Activated CD8-positive, alpha-beta T cell treated with anti-CD3 and anti-CD28 coated beads, Interleukin-2, amount 10 ng/mL, durations not matched to agents 7 days and 5 days (primary cell): ENCODE results near the gene IGFBP3. TPM values are rescaled to one million over a fixed set of nuclear protein-coding genes. Genes with fewer than 3 reads are reported as not detected.

Experiments
- ATAC-seq: fragments of 150-1000 bp; cut with Tn5 transposase; one replicate; pipeline ENCODE4 v1.10.0; 2021; ENCODE audit warnings: moderate library complexity
- CTCF ChIA-PET: fragments of 350-600 bp; sonication (Branson Sonifier 250); formaldehyde crosslinking; loops from one replicate; lab custom pipeline; 2021; ENCODE audit warnings: antibody characterized with exemption; lab: Charles Lee
- POLR2A ChIA-PET: fragments of 350-600 bp; sonication (Branson Sonifier 250); formaldehyde crosslinking; loops from one replicate; lab custom pipeline; 2021; ENCODE audit warnings: antibody characterized with exemption; lab: Charles Lee
- DNase-seq: peaks from one replicate; pipeline ENCODE4 v3.0.0-alpha.2; 2020
- H3K27ac Mint-ChIP-seq: one replicate; pipeline ENCODE4 v1.8.0; 2021; ENCODE audit warnings: mild to moderate bottlenecking, mixed read lengths
- H3K27me3 Mint-ChIP-seq: one replicate; pipeline ENCODE4 v1.8.0; 2021; ENCODE audit warnings: low read depth, mixed read lengths
- H3K36me3 Mint-ChIP-seq: one replicate; pipeline ENCODE4 v1.8.0; 2021; ENCODE audit warnings: low read depth, mixed read lengths
- H3K4me1 Mint-ChIP-seq: one replicate; pipeline ENCODE4 v1.8.0; 2021; ENCODE audit warnings: low read depth, mixed read lengths
- H3K4me3 Mint-ChIP-seq: one replicate; pipeline ENCODE4 v1.8.0; 2021; ENCODE audit warnings: mild to moderate bottlenecking, mixed read lengths
- H3K9me3 Mint-ChIP-seq: one replicate; pipeline ENCODE4 v1.8.0; 2022; ENCODE audit warnings: mixed read lengths; ENCODE audit not compliant: insufficient read depth
- total RNA-seq, 2 experiments: library from RNA; stranded (reverse); gene quantifications; one replicate each; pipeline ENCODE4 v1.2.3, GENCODE V29; 2021

IGFBP3 gene
- total RNA-seq, 2 experiments from 2014 or later: 0.90 to 1.0 TPM

DNA sequence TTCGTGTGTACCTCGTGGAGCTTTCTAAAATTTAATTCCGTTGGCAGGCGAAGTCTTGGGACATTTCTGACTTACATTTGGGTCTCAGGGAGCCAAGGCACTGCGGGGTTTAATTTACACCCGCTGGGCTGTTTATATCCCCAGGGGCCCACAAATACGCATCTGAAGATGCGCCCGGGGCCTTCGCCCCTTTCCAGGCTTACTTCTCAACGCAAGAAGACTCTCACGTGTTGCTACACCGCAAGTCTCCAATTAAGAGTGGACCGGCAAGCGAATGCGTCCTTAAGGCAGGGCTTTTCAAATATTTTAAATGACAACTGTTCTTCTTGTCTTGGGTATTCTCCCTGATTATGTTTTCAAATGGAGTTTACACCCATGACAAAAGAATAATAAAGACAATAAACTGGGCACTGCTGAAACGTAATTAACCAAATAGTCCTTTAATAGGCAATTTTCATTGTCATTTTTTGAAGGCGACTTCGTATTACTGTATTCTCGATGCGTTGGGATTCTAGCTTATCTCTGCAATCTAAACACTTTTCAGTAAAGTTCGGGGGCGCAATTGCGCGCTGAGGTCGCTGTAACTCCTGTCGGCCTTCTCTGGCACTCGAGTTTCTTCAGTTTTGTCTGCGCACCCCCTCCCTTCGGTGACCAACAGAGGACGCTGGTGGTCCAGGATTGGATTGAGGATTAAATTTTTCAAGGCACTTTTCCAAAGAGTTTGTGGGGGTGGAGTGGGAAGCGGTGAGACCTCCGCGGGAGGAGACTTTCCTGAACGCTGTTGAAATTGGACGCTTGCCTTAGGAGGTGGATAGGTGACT, 837 bp upstream of the IGFBP3 start:
- ATAC-seq (no peak), DNase-seq (no peak)
- ChIA-PET POLR2A (no interaction called here), CTCF (interaction anchor here (0.7 to 3.1 kb wide), 16 partner anchors 9 to 1171 kb away, joined by 3 to 22 read pairs (median 6); no protein-coding TSS in a partner anchor)
- Mint-ChIP-seq H3K9me3 (no peaks in the 10 kb centered on the region), H3K36me3 (peaks cover 2% of the 10 kb centered on the region), H3K4me1 (peaks cover 35% of the 10 kb centered on the region), H3K27me3 (peaks cover 60% of the 10 kb centered on the region), H3K27ac (peak overlapping the region; percentile 51), H3K4me3 (peak overlapping the region; percentile 38)

DNA sequence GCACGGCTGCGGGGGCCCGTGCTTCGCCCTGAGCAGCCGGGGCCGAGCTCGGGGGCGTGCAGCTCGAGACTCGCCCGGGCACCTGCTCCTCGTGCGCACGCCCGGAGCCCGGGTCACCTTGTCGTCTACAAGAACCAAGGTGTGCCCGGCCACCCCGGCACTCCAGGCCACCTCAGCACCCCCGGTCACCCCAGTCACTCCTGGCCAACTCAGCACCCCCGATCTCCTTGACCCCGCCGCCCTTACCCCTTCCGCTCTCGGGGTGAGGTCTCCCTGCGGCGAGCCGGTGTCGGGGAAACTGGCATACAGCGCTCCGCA, 268 bp upstream of the IGFBP3 start:
- ChIA-PET POLR2A (no interaction called here), CTCF (interaction anchor here (2.7 kb wide), 1 partner anchor 18 kb away, joined by 11 read pairs; no protein-coding TSS in a partner anchor)
- Mint-ChIP-seq H3K4me3 (peak overlapping the region; percentile 38), H3K4me1 (peaks cover 35% of the 10 kb centered on the region), H3K27me3 (peaks cover 60% of the 10 kb centered on the region), H3K9me3 (no peaks in the 10 kb centered on the region), H3K36me3 (peaks cover 2% of the 10 kb centered on the region), H3K27ac (no peak overlapping the region)
- ATAC-seq (no peak), DNase-seq (no peak)

DNA sequence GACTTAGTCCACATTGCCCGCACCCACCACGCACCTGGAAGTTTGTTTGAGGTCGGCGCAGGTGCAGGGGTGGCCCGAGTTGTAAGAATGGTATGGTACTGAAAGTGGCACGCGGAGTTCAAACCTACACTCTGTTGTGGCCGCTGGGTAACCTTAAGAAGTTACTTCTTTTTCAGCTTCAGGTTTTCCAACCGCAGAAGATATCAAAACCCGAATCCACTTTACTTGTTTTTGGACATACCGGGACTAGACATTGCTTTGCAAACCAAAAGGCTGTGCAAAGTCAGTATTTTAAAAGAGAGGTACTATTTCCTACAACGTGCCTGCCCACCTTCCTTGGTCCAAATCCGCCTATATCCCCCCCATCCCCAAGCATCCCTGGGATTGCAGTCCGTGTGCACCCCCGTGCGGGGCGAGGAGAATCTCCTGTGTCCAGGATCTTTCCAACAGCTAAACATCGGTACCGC, 1.0 kb downstream of the IGFBP3 start:
- ChIA-PET POLR2A (no interaction called here), CTCF (interaction anchor here (2.0 kb wide), 1 partner anchor 29 kb away, joined by 4 read pairs; no protein-coding TSS in a partner anchor)
- Mint-ChIP-seq H3K4me1 (peaks cover 41% of the 10 kb centered on the region), H3K27ac (no peak overlapping the region), H3K4me3 (peak overlapping the region; percentile 40), H3K27me3 (peaks cover 63% of the 10 kb centered on the region), H3K9me3 (no peaks in the 10 kb centered on the region), H3K36me3 (peaks cover 2% of the 10 kb centered on the region)
- no peak for ATAC-seq
- DNase-seq: no peak

DNA sequence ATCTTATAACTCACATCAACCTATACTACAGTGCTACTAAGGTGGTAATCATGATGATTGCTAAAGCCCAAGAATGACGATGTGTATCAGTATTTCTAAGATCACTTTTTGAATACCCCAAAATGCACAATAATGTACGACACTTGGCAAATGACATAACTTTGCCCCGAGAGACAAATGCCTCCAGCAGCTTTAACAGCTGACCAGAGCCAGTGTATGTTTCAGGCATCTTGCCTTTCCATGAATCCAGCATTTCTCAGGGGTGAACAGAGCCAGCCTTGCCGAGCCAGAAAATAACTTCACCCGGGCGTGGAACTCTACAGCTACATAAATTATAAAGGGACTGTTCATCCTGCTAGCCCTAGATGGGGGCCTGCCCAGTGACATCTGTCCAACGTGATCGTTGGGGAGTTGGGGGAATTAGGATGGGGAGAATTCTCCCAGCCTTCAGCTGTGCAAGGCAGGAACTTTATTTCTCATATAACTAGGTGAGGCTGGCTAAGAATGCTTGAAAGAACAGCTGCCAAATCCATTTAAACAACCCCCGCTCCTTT, 1.8 kb downstream of the IGFBP3 start:
- peaks cover 58% of the 10 kb centered on the region for H3K27me3 Mint-ChIP-seq
- H3K4me1 Mint-ChIP-seq: peaks cover 41% of the 10 kb centered on the region
- ATAC-seq (no peak), DNase-seq (no peak)
- peaks cover 2% of the 10 kb centered on the region for H3K36me3 Mint-ChIP-seq
- H3K4me3 Mint-ChIP-seq: no peak overlapping the region
- H3K9me3 Mint-ChIP-seq: no peaks in the 10 kb centered on the region
- H3K27ac Mint-ChIP-seq: no peak overlapping the region
- CTCF ChIA-PET: interaction anchor here (0.6 to 2.0 kb wide), 3 partner anchors 15 to 1169 kb away, joined by 3 to 4 read pairs (median 3); no protein-coding TSS in a partner anchor
- POLR2A ChIA-PET: no interaction called here

DNA sequence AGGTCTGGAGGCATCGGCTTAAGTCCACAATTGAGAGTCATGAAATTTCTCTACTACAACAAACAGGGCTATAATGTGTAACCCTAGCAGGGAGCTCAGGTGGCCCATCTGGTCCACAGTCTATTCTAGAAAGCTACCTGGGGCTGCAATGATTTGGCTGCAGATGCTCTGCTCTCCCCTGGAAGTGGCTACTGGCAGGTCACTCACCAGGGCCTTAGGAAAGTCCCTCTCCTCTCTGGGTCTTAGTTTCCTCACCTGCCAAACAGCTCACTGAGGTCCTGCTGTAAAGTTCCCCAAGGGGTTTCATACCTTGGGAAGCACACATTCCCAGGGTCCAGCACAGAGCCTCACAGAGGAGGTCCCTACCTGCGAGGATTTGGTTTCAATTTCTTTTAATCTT, 2.5 kb downstream of the IGFBP3 start:
- POLR2A ChIA-PET: no interaction called here
- Mint-ChIP-seq H3K36me3 (peaks cover 2% of the 10 kb centered on the region), H3K4me1 (peaks cover 41% of the 10 kb centered on the region), H3K27me3 (peaks cover 54% of the 10 kb centered on the region), H3K9me3 (no peaks in the 10 kb centered on the region), H3K27ac (no peak overlapping the region), H3K4me3 (no peak overlapping the region)
- CTCF ChIA-PET: interaction anchor here (0.6 to 2.0 kb wide), 4 partner anchors 16 to 1335 kb away, joined by 3 to 5 read pairs (median 4); no protein-coding TSS in a partner anchor
- DNase-seq (no peak), ATAC-seq (no peak)

DNA sequence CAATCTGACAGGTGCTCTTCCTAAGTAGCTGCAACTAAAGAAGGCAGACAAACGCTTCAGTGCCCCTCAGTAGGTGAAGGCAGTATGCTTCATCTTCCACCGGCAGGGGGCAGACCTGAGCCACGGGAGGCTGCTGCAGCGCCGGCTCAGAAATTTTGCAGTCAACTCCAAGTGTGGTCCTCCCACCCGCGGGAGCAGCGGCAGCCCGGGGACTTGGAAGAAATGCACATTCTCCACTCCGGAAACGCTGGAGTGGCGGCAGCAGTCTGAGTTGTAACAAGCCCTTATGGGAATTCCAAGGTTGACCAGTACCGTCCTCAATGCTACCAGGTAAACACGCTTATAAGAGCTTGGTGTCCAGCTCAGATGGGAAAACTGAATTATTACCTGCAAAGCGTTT, 3.4 kb downstream of the IGFBP3 start:
- Mint-ChIP-seq H3K36me3 (peaks cover 2% of the 10 kb centered on the region), H3K4me3 (no peak overlapping the region), H3K27me3 (peaks cover 47% of the 10 kb centered on the region), H3K27ac (no peak overlapping the region), H3K4me1 (peaks cover 32% of the 10 kb centered on the region), H3K9me3 (no peaks in the 10 kb centered on the region)
- ATAC-seq (peak; percentile 69), DNase-seq (peak; percentile 81)
- CTCF ChIA-PET: interaction anchor here (0.7 to 1.4 kb wide), 5 partner anchors 19 to 1336 kb away, joined by 3 to 6 read pairs (median 4); no protein-coding TSS in a partner anchor
- POLR2A ChIA-PET: no interaction called here

DNA sequence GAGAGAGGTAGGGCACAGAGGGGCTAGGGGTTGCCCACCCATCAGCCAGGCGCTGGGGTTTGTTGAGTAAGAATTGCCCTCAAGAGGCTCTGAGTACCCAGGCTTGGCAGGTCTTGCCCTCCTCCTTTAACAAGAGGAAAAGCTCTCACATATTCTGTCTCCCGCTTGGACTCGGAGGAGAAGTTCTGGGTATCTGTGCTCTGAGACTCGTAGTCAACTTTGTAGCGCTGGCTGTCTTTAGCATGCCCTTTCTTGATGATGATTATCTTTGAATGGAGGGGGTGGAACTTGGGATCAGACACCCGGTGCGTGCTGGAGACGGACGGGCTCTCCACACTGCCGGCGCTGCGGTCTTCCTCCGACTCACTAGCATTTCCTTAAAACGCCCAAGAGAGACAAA, 4.0 kb downstream of the IGFBP3 start:
- ChIA-PET POLR2A (interaction anchor here (0.7 kb wide), 1 partner anchor 91 kb away, joined by 3 read pairs; no protein-coding TSS in a partner anchor), CTCF (interaction anchor here (1.2 to 1.3 kb wide), 2 partner anchors 19 to 652 kb away, joined by 4 read pairs; no protein-coding TSS in a partner anchor)
- Mint-ChIP-seq H3K4me3 (no peak overlapping the region), H3K27ac (no peak overlapping the region), H3K4me1 (peaks cover 26% of the 10 kb centered on the region), H3K36me3 (peaks cover under 1% of the 10 kb centered on the region), H3K27me3 (peaks cover 41% of the 10 kb centered on the region), H3K9me3 (no peaks in the 10 kb centered on the region)
- no peak for ATAC-seq
- DNase-seq: no peak

DNA sequence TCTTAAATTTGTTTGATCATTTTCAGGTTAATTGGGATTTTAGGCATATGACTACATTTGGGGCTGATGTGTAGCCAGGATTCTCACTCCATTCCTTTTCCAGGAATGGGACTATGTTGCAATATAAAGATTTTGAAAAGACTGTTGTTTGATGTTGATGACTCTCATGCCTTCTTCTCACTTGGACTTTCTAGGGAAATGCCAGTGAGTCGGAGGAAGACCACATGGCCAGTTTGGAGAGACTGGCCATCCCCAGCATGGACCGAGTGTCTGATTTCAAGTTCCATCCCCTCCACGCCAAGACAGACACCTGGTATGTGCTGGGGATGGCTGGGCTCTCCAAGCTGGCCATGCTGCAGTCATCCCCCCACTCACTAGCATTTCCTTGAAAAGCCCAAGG, 5.5 kb downstream of the IGFBP3 start:
- no peaks in the 10 kb centered on the region for H3K9me3 Mint-ChIP-seq
- H3K4me3 Mint-ChIP-seq: no peak overlapping the region
- peaks cover 19% of the 10 kb centered on the region for H3K4me1 Mint-ChIP-seq
- POLR2A ChIA-PET: interaction anchor here (0.9 kb wide), 1 partner anchor 46 kb away, joined by 3 read pairs; no protein-coding TSS in a partner anchor
- CTCF ChIA-PET: no interaction called here
- DNase-seq (no peak), ATAC-seq (no peak)
- H3K27me3 Mint-ChIP-seq: peaks cover 33% of the 10 kb centered on the region
- H3K36me3 Mint-ChIP-seq: no peaks in the 10 kb centered on the region
- H3K27ac Mint-ChIP-seq: no peak overlapping the region

DNA sequence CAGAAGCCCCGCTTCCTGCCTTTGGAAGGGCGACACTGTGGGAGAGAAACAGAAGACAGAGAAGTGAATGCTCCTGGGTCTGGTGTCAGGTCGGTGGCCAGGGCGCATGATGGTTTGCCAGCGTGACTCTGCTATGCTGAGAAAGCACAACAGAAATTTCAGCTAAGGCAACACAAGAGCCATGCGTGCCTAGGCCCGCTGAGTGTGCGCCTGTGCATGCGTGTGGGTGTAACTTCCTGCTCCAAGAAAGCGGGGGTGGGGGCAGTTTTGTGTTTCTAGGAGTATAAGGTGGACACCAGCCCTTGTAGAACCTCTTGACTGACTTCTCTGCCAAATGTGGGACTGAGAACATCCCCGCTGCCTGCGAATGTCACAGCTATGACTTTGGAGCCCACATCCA, 6.2 kb downstream of the IGFBP3 start:
- Mint-ChIP-seq H3K4me1 (peaks cover 14% of the 10 kb centered on the region), H3K4me3 (no peak overlapping the region), H3K9me3 (no peaks in the 10 kb centered on the region), H3K27ac (no peak overlapping the region), H3K27me3 (peaks cover 28% of the 10 kb centered on the region), H3K36me3 (no peaks in the 10 kb centered on the region)
- no peak for ATAC-seq
- POLR2A ChIA-PET: no interaction called here
- CTCF ChIA-PET: no interaction called here
- no peak for DNase-seq

DNA sequence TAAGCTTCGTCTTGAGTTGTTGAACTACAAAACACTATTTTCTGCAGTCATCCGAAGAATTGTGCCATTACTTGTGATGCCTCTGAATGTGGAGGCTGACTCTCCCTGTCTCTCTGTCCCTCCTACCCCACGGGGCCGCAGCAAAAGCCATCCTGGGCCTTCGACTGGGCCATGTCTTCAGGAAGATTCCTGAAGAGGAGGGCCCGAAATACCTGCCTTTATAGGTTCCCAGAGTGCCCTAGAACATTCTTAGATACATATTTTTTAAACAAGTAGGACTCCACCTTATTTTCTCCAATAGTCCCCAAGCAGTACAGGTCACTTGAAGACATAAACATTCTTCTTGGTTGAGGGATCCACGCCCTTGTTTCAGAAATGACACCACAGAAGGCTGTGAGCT, 8.1 kb downstream of the IGFBP3 start:
- H3K4me1 Mint-ChIP-seq: peaks cover 6% of the 10 kb centered on the region
- no peak overlapping the region for H3K27ac Mint-ChIP-seq
- H3K36me3 Mint-ChIP-seq: no peaks in the 10 kb centered on the region
- H3K9me3 Mint-ChIP-seq: no peaks in the 10 kb centered on the region
- POLR2A ChIA-PET: no interaction called here
- no peak overlapping the region for H3K4me3 Mint-ChIP-seq
- no peak for ATAC-seq
- DNase-seq: no peak
- H3K27me3 Mint-ChIP-seq: peaks cover 18% of the 10 kb centered on the region
- CTCF ChIA-PET: interaction anchor here (2.0 kb wide), 1 partner anchor 10 kb away, joined by 8 read pairs; no protein-coding TSS in a partner anchor

DNA sequence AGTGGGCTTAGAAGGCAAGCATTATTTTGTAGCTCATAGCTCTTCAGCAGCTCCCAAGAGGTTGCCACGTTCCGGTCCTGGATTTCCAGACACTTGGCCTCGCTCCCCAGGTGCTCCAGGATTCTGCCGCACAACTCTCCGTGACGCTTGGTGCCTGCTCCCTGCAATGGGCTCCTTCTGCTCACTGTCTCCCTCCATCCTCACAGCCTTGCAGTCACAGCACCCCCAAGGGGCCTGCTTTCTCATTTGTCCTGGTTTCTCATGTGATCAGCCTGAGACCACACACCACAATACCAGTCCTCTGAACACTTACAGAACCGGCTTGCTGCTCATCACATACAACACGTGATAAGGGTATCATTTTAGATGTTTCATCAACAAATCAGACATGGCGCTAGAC, 9.8 kb downstream of the IGFBP3 start:
- H3K36me3 Mint-ChIP-seq: no peaks in the 10 kb centered on the region
- ChIA-PET POLR2A (no interaction called here), CTCF (no interaction called here)
- H3K27me3 Mint-ChIP-seq: peaks cover 17% of the 10 kb centered on the region
- no peaks in the 10 kb centered on the region for H3K9me3 Mint-ChIP-seq
- H3K4me3 Mint-ChIP-seq: no peak overlapping the region
- DNase-seq (no peak), ATAC-seq (no peak)
- H3K27ac Mint-ChIP-seq: no peak overlapping the region
- peaks cover 6% of the 10 kb centered on the region for H3K4me1 Mint-ChIP-seq

DNA sequence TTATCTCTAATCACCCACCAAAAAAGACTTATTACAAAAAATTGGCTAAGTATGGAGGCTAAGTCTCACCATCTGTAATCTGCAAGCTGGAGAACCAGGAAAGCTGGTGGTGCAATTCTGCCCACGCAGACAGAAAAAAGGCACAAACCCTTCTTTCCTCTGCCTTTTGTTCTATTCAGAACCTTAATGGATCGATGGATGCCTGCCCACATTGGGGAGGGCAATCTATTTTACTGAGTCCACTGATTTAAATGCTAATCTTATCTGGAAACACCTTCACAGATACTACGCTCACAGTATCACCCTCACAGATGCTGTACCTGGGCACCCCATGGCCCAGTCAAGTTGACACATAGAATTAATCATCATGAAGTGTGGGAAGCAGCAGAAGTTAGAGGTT, 10.2 kb downstream of the IGFBP3 start:
- ATAC-seq (no peak), DNase-seq (no peak)
- peaks cover 17% of the 10 kb centered on the region for H3K27me3 Mint-ChIP-seq
- peaks cover 2% of the 10 kb centered on the region for H3K4me1 Mint-ChIP-seq
- no peak overlapping the region for H3K27ac Mint-ChIP-seq
- no peak overlapping the region for H3K4me3 Mint-ChIP-seq
- H3K9me3 Mint-ChIP-seq: no peaks in the 10 kb centered on the region
- ChIA-PET CTCF (no interaction called here), POLR2A (no interaction called here)
- no peaks in the 10 kb centered on the region for H3K36me3 Mint-ChIP-seq
